GM23338 (cell line): ENCODE data around the gene RTN4RL1. TPM values are rescaled to one million over a fixed set of nuclear protein-coding genes. Genes with fewer than 3 reads are reported as not detected.

Source experiments
- ATAC-seq: fragments of 200-7000 bp; cut with Tn5 transposase; 3 replicates; pipeline ENCODE4 v1.9.1; 2020
- DNase-seq: peaks from one replicate; pipeline ENCODE4 v3.0.0-alpha.2; 2015; ENCODE audit warnings: low spot score
- H2AFZ ChIP-seq: fragments of 200-600 bp; sonication (generic); 2 replicates; pipeline ENCODE4 v1.8.0; 2016; ENCODE audit warnings: antibody characterized with exemption, mild to moderate bottlenecking, moderate library complexity
- H3F3A ChIP-seq: fragments of 200-600 bp; sonication (generic); replicated peaks from 2 replicates; pipeline ENCODE4 v1.8.0; 2017; ENCODE audit warnings: antibody characterized with exemption, mixed run types, low read depth
- H3K27ac ChIP-seq: fragments of 200-600 bp; sonication (generic); 2 replicates; pipeline ENCODE4 v1.6.1; 2016; ENCODE audit warnings: low read depth
- H3K27me3 ChIP-seq: fragments of 200-600 bp; sonication (generic); 2 replicates; pipeline ENCODE4 v1.8.0; 2016; ENCODE audit warnings: mild to moderate bottlenecking, mixed run types, moderate library complexity; ENCODE audit not compliant: insufficient read depth
- H3K36me3 ChIP-seq: fragments of 200-600 bp; sonication (generic); 2 replicates; pipeline ENCODE4 v1.8.0; 2016; ENCODE audit warnings: mild to moderate bottlenecking; ENCODE audit not compliant: insufficient read depth
- H3K4me1 ChIP-seq: fragments of 200-600 bp; sonication (generic); 2 replicates; pipeline ENCODE4 v1.8.0; 2016; ENCODE audit warnings: mild to moderate bottlenecking, moderate library complexity; ENCODE audit not compliant: insufficient read depth
- H3K4me2 ChIP-seq: fragments of 200-600 bp; sonication (generic); 2 replicates; pipeline ENCODE4 v1.7.1; 2017; ENCODE audit warnings: mixed run types
- H3K4me3 ChIP-seq: fragments of 200-600 bp; sonication (generic); 2 replicates; pipeline ENCODE4 v1.6.1; 2016; ENCODE audit warnings: mixed run types
- H3K79me2 ChIP-seq: fragments of 200-600 bp; sonication (generic); replicated peaks from 2 replicates; pipeline ENCODE4 v1.8.0; 2017; ENCODE audit warnings: mild to moderate bottlenecking; ENCODE audit not compliant: insufficient read depth
- H3K9me2 ChIP-seq: fragments of 200-600 bp; sonication (generic); 2 replicates; pipeline ENCODE4 v1.8.0; 2017; ENCODE audit not compliant: insufficient read depth
- H4K20me1 ChIP-seq: fragments of 200-600 bp; sonication (generic); replicated peaks from 2 replicates; pipeline ENCODE4 v1.8.0; 2017; ENCODE audit warnings: mild to moderate bottlenecking; ENCODE audit not compliant: insufficient read depth
- H3K27ac Mint-ChIP-seq: 2 replicates; pipeline ENCODE4 v1.8.0; 2020; ENCODE audit warnings: inconsistent platforms, mild to moderate bottlenecking, moderate library complexity, mixed read lengths
- H3K27me3 Mint-ChIP-seq: 3 replicates; pipeline ENCODE4 v1.8.0; 2022; ENCODE audit warnings: low read depth, mild to moderate bottlenecking, moderate library complexity, mixed read lengths, inconsistent platforms; ENCODE audit not compliant: insufficient read depth, poor library complexity
- H3K36me3 Mint-ChIP-seq: 3 replicates; pipeline ENCODE4 v1.8.0; 2021; ENCODE audit warnings: low read depth, mild to moderate bottlenecking, inconsistent platforms, moderate library complexity, mixed read lengths
- H3K4me1 Mint-ChIP-seq: 3 replicates; pipeline ENCODE4 v1.8.0; 2020; ENCODE audit warnings: mild to moderate bottlenecking, inconsistent platforms, mixed read lengths
- H3K4me3 Mint-ChIP-seq: 3 replicates; pipeline ENCODE4 v1.8.0; 2021; ENCODE audit warnings: moderate library complexity, mild to moderate bottlenecking, inconsistent platforms, mixed read lengths
- H3K9me3 Mint-ChIP-seq: 3 replicates; pipeline ENCODE4 v1.8.0; 2020; ENCODE audit warnings: moderate library complexity, mild to moderate bottlenecking, inconsistent platforms, mixed read lengths
- CREB1 ChIP-seq: fragments of 250-450 bp; sonication (Bioruptor Pico); IDR thresholded peaks from 2 replicates; pipeline ENCODE4 v1.5.0; 2020; ENCODE audit warnings: low read depth, mild to moderate bottlenecking, moderate library complexity
- EZH2 ChIP-seq: fragments of 200-600 bp; sonication (generic); IDR thresholded peaks from one replicate; pipeline ENCODE4 v1.8.0; 2017; ENCODE audit warnings: antibody characterized with exemption, mild to moderate bottlenecking, low read depth; ENCODE audit not compliant: unreplicated experiment
- EZH2phosphoT487 ChIP-seq: fragments of 200-600 bp; sonication (generic); IDR thresholded peaks from one replicate; pipeline ENCODE4 v1.8.1; 2018; ENCODE audit warnings: antibody characterized with exemption; ENCODE audit not compliant: unreplicated experiment
- NANOG ChIP-seq: IDR thresholded peaks from 2 replicates; pipeline ENCODE4 v1.6.1; 2016; ENCODE audit warnings: antibody characterized with exemption, borderline replicate concordance
- ZNF114 ChIP-seq: fragments of 250-450 bp; sonication (Bioruptor Pico); IDR thresholded peaks from 2 replicates; pipeline ENCODE4 v1.5.0; 2020; ENCODE audit warnings: mild to moderate bottlenecking, moderate library complexity
- ZNF331 ChIP-seq: fragments of 250-450 bp; sonication (Bioruptor Pico); IDR thresholded peaks from 2 replicates; pipeline ENCODE4 v1.5.0; 2020; ENCODE audit warnings: low read depth, mild to moderate bottlenecking, moderate library complexity
- polyA plus RNA-seq: library from polyadenylated mRNA; unstranded; fragments of >200 nt; fragmentation: Nextera tagmentation; extraction: Ambion mirVana; gene quantifications from 2 replicates; pipeline ENCODE4 v1.2.1, GENCODE V29; 2016
- total RNA-seq: library from RNA; depleted of rRNA; stranded (reverse); fragments of >200 nt; shearing (Covaris generic); gene quantifications from 2 replicates; pipeline ENCODE4 v1.2.3, GENCODE V29; 2014
- TF ChIP-seq, protein P1 (sequence below), 2 experiments: fragments of 200-600 bp in 1 of 2; sonication (generic) in 1 of 2; conservative IDR thresholded peaks; 2 replicates each; pipeline versions ENCODE4 v1.5.1 to v1.6.1; 2016 to 2017; ENCODE audit warnings: antibody characterized with exemption in 2 of 2, low read depth in 2 of 2, mild to moderate bottlenecking in 2 of 2, moderate library complexity in 1 of 2
- TF ChIP-seq, protein P2 (sequence below): fragments of 250-450 bp; sonication (Bioruptor Pico); IDR thresholded peaks from 2 replicates; pipeline ENCODE4 v1.5.0; 2020; ENCODE audit warnings: mild to moderate bottlenecking, moderate library complexity
- TF ChIP-seq, protein P3 (sequence below): IDR thresholded peaks from 2 replicates; pipeline ENCODE4 v1.6.1; 2016; ENCODE audit warnings: antibody characterized with exemption

RTN4RL1 gene
- total and polyA plus RNA-seq, 2 experiments from 2014 or later, result 0.17 TPM; not detected in 1

DNA sequence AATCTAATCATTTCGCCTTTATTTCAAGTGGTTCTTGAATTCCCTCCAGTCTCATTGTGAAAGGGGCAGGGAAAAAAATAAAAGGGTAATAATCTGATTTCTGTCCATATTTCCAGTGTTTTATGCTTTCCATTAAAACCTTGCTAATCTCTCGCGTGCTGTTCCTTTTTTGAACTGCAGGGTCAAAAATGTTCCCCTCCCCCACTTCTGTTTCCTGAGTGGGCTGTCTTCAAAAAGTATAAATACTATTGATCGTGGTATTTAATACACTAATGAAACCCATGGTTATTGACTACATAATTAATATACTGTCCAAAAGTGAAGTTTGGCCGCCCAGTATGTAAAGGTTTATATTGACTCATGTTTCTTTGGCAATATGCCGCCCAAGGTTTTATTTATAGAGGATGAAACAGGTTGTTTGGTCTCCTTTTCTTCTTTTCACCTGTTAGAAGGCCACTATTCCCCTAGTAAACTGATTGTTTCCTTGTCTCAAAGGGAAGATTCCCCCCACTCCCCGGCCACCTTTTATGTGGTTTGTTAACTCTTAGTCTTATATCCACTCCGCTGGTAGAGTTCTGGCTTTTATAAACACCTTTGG is 125.6 kb downstream of the RTN4RL1 start:
- Mint-ChIP-seq H3K36me3 (peaks cover 48% of the 10 kb centered on the region), H3K4me1 (no peaks in the 10 kb centered on the region), H3K27ac (no peak overlapping the region), H3K27me3 (peaks cover 6% of the 10 kb centered on the region), H3K9me3 (no peaks in the 10 kb centered on the region; the same call in 2 of the 3 replicates), H3K4me3 (no peak overlapping the region)
- Histone ChIP-seq H3K9me2 (no peaks in the 10 kb centered on the region), H3K79me2 (no peaks in the 10 kb centered on the region), H3K27me3 (peaks cover 10% of the 10 kb centered on the region), H3K27ac (no peak overlapping the region), H3F3A (no peaks in the 10 kb centered on the region), H3K36me3 (no peaks in the 10 kb centered on the region), H3K4me1 (no peaks in the 10 kb centered on the region), H2AFZ (no peak overlapping the region), H3K4me2 (no peak overlapping the region), H4K20me1 (peaks cover 4% of the 10 kb centered on the region), H3K4me3 (no peak overlapping the region)
- no peak for TF ChIP-seq CREB1 (CRISPR knock-in tag)
- TF ChIP-seq, protein P1, sequence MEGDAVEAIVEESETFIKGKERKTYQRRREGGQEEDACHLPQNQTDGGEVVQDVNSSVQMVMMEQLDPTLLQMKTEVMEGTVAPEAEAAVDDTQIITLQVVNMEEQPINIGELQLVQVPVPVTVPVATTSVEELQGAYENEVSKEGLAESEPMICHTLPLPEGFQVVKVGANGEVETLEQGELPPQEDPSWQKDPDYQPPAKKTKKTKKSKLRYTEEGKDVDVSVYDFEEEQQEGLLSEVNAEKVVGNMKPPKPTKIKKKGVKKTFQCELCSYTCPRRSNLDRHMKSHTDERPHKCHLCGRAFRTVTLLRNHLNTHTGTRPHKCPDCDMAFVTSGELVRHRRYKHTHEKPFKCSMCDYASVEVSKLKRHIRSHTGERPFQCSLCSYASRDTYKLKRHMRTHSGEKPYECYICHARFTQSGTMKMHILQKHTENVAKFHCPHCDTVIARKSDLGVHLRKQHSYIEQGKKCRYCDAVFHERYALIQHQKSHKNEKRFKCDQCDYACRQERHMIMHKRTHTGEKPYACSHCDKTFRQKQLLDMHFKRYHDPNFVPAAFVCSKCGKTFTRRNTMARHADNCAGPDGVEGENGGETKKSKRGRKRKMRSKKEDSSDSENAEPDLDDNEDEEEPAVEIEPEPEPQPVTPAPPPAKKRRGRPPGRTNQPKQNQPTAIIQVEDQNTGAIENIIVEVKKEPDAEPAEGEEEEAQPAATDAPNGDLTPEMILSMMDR (conservative IDR thresholded peaks at IDR 0.05; ENCODE audit: low read depth in 2 of 2), result peak in 1 of 2 experiments; percentile 26; a peak in 2 of 4 replicates
- no peak for DNase-seq
- no peak for ATAC-seq

DNA sequence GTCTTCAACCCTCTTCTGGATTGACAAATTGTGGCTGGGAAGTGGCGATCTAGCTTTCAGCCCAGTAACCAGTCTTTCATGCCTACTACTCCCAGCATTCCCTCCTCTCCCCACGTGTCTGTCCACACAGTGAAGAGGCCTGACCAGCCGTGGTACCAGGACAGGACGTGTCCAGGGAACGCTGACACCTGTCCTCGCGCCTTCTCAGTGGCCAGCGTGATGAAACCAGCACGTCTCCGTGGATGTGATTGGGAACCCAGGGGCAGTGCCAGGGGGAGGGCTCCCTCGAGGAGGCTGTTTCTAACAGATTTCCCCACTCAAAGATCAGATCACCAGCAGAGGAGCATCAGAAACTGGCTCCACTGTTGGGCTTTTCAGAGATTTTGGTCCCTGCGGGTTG is 126.3 kb downstream of the RTN4RL1 start:
- H3K36me3 Mint-ChIP-seq, result peaks cover 54% of the 10 kb centered on the region
- Histone ChIP-seq H3K27ac (no peak overlapping the region), H2AFZ (no peak overlapping the region), H3K79me2 (no peaks in the 10 kb centered on the region), H3K27me3 (peaks cover 3% of the 10 kb centered on the region), H4K20me1 (peaks cover 4% of the 10 kb centered on the region), H3K4me2 (no peak overlapping the region), H3K4me1 (no peaks in the 10 kb centered on the region), H3F3A (no peaks in the 10 kb centered on the region), H3K9me2 (no peaks in the 10 kb centered on the region), H3K4me3 (no peak overlapping the region), H3K36me3 (no peaks in the 10 kb centered on the region)
- no peaks in the 10 kb centered on the region for H3K4me1 Mint-ChIP-seq
- no peak overlapping the region for H3K4me3 Mint-ChIP-seq
- H3K27me3 Mint-ChIP-seq, result peaks cover 2% of the 10 kb centered on the region
- ATAC-seq (no peak), DNase-seq (no peak)
- H3K9me3 Mint-ChIP-seq, result no peaks in the 10 kb centered on the region; the same call in 2 of the 3 replicates
- no peak overlapping the region for H3K27ac Mint-ChIP-seq
- TF ChIP-seq ZNF114 (CRISPR knock-in tag) (no peak), EZH2phosphoT487 (no peak), NANOG (no peak), CREB1 (CRISPR knock-in tag) (no peak), ZNF331 (CRISPR knock-in tag) (no peak), EZH2 (no peak)
- TF ChIP-seq, protein P2, sequence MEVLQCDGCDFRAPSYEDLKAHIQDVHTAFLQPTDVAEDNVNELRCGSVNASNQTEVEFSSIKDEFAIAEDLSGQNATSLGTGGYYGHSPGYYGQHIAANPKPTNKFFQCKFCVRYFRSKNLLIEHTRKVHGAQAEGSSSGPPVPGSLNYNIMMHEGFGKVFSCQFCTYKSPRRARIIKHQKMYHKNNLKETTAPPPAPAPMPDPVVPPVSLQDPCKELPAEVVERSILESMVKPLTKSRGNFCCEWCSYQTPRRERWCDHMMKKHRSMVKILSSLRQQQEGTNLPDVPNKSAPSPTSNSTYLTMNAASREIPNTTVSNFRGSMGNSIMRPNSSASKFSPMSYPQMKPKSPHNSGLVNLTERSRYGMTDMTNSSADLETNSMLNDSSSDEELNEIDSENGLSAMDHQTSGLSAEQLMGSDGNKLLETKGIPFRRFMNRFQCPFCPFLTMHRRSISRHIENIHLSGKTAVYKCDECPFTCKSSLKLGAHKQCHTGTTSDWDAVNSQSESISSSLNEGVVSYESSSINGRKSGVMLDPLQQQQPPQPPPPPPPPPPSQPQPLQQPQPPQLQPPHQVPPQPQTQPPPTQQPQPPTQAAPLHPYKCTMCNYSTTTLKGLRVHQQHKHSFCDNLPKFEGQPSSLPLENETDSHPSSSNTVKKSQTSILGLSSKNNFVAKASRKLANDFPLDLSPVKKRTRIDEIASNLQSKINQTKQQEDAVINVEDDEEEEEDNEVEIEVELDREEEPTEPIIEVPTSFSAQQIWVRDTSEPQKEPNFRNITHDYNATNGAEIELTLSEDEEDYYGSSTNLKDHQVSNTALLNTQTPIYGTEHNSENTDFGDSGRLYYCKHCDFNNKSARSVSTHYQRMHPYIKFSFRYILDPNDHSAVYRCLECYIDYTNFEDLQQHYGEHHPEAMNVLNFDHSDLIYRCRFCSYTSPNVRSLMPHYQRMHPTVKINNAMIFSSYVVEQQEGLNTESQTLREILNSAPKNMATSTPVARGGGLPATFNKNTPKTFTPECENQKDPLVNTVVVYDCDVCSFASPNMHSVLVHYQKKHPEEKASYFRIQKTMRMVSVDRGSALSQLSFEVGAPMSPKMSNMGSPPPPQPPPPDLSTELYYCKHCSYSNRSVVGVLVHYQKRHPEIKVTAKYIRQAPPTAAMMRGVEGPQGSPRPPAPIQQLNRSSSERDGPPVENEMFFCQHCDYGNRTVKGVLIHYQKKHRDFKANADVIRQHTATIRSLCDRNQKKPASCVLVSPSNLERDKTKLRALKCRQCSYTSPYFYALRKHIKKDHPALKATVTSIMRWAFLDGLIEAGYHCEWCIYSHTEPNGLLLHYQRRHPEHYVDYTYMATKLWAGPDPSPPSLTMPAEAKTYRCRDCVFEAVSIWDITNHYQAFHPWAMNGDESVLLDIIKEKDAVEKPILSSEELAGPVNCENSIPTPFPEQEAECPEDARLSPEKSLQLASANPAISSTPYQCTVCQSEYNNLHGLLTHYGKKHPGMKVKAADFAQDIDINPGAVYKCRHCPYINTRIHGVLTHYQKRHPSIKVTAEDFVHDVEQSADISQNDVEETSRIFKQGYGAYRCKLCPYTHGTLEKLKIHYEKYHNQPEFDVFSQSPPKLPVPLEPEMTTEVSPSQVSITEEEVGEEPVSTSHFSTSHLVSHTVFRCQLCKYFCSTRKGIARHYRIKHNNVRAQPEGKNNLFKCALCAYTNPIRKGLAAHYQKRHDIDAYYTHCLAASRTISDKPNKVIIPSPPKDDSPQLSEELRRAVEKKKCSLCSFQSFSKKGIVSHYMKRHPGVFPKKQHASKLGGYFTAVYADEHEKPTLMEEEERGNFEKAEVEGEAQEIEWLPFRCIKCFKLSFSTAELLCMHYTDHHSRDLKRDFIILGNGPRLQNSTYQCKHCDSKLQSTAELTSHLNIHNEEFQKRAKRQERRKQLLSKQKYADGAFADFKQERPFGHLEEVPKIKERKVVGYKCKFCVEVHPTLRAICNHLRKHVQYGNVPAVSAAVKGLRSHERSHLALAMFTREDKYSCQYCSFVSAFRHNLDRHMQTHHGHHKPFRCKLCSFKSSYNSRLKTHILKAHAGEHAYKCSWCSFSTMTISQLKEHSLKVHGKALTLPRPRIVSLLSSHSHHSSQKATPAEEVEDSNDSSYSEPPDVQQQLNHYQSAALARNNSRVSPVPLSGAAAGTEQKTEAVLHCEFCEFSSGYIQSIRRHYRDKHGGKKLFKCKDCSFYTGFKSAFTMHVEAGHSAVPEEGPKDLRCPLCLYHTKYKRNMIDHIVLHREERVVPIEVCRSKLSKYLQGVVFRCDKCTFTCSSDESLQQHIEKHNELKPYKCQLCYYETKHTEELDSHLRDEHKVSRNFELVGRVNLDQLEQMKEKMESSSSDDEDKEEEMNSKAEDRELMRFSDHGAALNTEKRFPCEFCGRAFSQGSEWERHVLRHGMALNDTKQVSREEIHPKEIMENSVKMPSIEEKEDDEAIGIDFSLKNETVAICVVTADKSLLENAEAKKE (CRISPR knock-in tag), result no peak
- TF ChIP-seq, protein P1 (conservative IDR thresholded peaks at IDR 0.05; ENCODE audit: low read depth in 2 of 2), result no peak
- TF ChIP-seq, protein P3, sequence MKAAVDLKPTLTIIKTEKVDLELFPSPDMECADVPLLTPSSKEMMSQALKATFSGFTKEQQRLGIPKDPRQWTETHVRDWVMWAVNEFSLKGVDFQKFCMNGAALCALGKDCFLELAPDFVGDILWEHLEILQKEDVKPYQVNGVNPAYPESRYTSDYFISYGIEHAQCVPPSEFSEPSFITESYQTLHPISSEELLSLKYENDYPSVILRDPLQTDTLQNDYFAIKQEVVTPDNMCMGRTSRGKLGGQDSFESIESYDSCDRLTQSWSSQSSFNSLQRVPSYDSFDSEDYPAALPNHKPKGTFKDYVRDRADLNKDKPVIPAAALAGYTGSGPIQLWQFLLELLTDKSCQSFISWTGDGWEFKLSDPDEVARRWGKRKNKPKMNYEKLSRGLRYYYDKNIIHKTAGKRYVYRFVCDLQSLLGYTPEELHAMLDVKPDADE, result no peak
